CD4-positive, alpha-beta T cell (primary cell): ENCODE results near the gene SCUBE1. TPM values are rescaled to one million over a fixed set of nuclear protein-coding genes. Genes with fewer than 3 reads are reported as not detected.

Experiments used
- ATAC-seq: fragments of 200-7000 bp; cut with Tn5 transposase; one replicate; pipeline ENCODE4 v1.10.0; 2022; ENCODE audit warnings: mild to moderate bottlenecking; ENCODE audit not compliant: poor library complexity
- CTCF ChIA-PET: fragments of 350-600 bp; sonication (Branson Sonifier 250); formaldehyde crosslinking; loops from one replicate; lab custom pipeline; 2021; ENCODE audit warnings: antibody characterized with exemption, inconsistent platforms; lab: Charles Lee
- POLR2A ChIA-PET: fragments of 350-600 bp; sonication (Branson Sonifier 250); formaldehyde crosslinking; loops from one replicate; lab custom pipeline; 2021; ENCODE audit warnings: antibody characterized with exemption, inconsistent platforms; lab: Charles Lee
- DNase-seq, 14 experiments: peaks; one replicate each; pipeline ENCODE4 v3.0.0-alpha.2; 2013 to 2020; ENCODE audit warnings: mixed read lengths in 2 of 14
- H3K27ac ChIP-seq, 2 donors: one replicate each; pipeline versions ENCODE4 v1.5.1 to v1.7.0; 2013; ENCODE audit warnings: low read length in 2 of 2, low read depth in 1 of 2, mild to moderate bottlenecking in 1 of 2
- H3K27me3 ChIP-seq, 2 experiments: 1 replicate in 1 of 2; 2 replicates in 1 of 2; pipeline versions ENCODE4 v1.6.1 to v1.7.0; 2013; ENCODE audit warnings: low read length in 2 of 2, control low read depth in 1 of 2, mild to moderate bottlenecking in 1 of 2, moderate library complexity in 1 of 2; ENCODE audit not compliant: insufficient read depth in 2 of 2, control insufficient read depth in 1 of 2
- H3K36me3 ChIP-seq: one replicate; pipeline ENCODE4 v1.6.1; 2013; ENCODE audit warnings: low read length, control low read depth; ENCODE audit not compliant: insufficient read depth
- H3K4me1 ChIP-seq: one replicate; pipeline ENCODE4 v1.6.1; 2013; ENCODE audit warnings: low read length, control low read depth; ENCODE audit not compliant: insufficient read depth
- H3K4me3 ChIP-seq: one replicate; pipeline ENCODE4 v1.5.1; 2013; ENCODE audit warnings: mild to moderate bottlenecking, low read length, moderate library complexity
- H3K9me3 ChIP-seq, 2 experiments: 1 replicate in 1 of 2; 2 replicates in 1 of 2; pipeline versions ENCODE4 v1.6.1 to v1.7.0; 2013; ENCODE audit warnings: low read length in 2 of 2, mild to moderate bottlenecking in 2 of 2, control low read depth in 1 of 2, moderate library complexity in 1 of 2; ENCODE audit not compliant: control insufficient read depth in 1 of 2, insufficient read depth in 1 of 2
- H3K27ac Mint-ChIP-seq: one replicate; pipeline ENCODE4 v1.8.0; 2020; ENCODE audit warnings: mixed read lengths
- H3K27me3 Mint-ChIP-seq: one replicate; pipeline ENCODE4 v1.8.0; 2021; ENCODE audit warnings: mixed read lengths
- H3K36me3 Mint-ChIP-seq: one replicate; pipeline ENCODE4 v1.8.0; 2021; ENCODE audit warnings: low read depth, mixed read lengths
- H3K4me1 Mint-ChIP-seq: one replicate; pipeline ENCODE4 v1.8.0; 2021; ENCODE audit warnings: low read depth, mixed read lengths
- H3K4me3 Mint-ChIP-seq: one replicate; pipeline ENCODE4 v1.8.0; 2020; ENCODE audit warnings: mild to moderate bottlenecking, mixed read lengths
- H3K9me3 Mint-ChIP-seq: one replicate; pipeline ENCODE4 v1.8.0; 2020; ENCODE audit warnings: mixed read lengths
- intact Hi-C, 2 experiments: fragments of 100-400 bp; cut with DNase I in 1 of 2; cut with micrococcal nuclease in 1 of 2; formaldehyde crosslinking; loops; one replicate each; pipeline versions ENCODE4 v1.15.1 to v1.9.0; 2023 to 2025; cut with DNase I, micrococcal nuclease
- total RNA-seq, 174 experiments: library from RNA in 2 of 174; stranded (reverse) in 2 of 174; gene quantifications; one replicate each; pipeline ENCODE4 v1.2.3 and lab custom pipeline; 2021 to 2026
- TF ChIP-seq, protein P1 (sequence below): fragments of 200-600 bp; IDR thresholded peaks from one replicate; pipeline ENCODE4 v1.8.0; 2022; ENCODE audit warnings: antibody characterized with exemption, mild to moderate bottlenecking

SCUBE1 gene
- total RNA-seq, 2 experiments from 2014 or later: not detected

DNA sequence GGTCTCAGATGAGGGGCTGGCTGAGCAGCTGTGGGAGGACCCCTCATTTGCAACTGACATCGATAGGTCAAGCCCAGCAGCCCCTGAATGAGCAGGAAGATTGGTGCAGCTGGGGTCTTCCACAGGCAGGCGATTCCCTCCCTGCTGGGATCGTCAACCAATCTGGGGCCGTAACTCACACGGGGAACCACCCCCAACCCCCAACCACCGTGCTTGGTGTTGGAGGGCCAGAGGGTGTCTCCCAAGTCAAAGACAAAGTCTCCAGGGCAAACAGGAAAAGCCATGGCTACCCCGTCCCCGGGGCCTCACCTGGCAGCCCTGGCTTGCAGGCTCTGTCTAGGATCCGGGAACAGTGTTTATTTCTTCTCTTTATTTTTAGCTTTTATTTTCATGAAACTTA lies 26.9 kb upstream of the SCUBE1 start:
- Mint-ChIP-seq H3K27ac (no peak overlapping the region), H3K4me3 (no peak overlapping the region), H3K4me1 (no peaks in the 10 kb centered on the region), H3K27me3 (peaks cover 56% of the 10 kb centered on the region), H3K9me3 (peaks cover 2% of the 10 kb centered on the region), H3K36me3 (no peaks in the 10 kb centered on the region)
- Histone ChIP-seq H3K4me3 (no peak overlapping the region), H3K9me3 (peaks cover 9 to 10% of the 10 kb centered on the region in 2 experiments), H3K27ac (no peak overlapping the region), H3K27me3 (peaks cover 14 to 30% of the 10 kb centered on the region in 2 experiments), H3K36me3 (no peaks in the 10 kb centered on the region), H3K4me1 (no peaks in the 10 kb centered on the region)
- CTCF ChIA-PET: no interaction called here
- ATAC-seq: no peak
- TF ChIP-seq, protein P1, sequence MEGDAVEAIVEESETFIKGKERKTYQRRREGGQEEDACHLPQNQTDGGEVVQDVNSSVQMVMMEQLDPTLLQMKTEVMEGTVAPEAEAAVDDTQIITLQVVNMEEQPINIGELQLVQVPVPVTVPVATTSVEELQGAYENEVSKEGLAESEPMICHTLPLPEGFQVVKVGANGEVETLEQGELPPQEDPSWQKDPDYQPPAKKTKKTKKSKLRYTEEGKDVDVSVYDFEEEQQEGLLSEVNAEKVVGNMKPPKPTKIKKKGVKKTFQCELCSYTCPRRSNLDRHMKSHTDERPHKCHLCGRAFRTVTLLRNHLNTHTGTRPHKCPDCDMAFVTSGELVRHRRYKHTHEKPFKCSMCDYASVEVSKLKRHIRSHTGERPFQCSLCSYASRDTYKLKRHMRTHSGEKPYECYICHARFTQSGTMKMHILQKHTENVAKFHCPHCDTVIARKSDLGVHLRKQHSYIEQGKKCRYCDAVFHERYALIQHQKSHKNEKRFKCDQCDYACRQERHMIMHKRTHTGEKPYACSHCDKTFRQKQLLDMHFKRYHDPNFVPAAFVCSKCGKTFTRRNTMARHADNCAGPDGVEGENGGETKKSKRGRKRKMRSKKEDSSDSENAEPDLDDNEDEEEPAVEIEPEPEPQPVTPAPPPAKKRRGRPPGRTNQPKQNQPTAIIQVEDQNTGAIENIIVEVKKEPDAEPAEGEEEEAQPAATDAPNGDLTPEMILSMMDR: no peak
- DNase-seq: no peak
- POLR2A ChIA-PET: no interaction called here
- intact Hi-C loops: no loop called here

DNA sequence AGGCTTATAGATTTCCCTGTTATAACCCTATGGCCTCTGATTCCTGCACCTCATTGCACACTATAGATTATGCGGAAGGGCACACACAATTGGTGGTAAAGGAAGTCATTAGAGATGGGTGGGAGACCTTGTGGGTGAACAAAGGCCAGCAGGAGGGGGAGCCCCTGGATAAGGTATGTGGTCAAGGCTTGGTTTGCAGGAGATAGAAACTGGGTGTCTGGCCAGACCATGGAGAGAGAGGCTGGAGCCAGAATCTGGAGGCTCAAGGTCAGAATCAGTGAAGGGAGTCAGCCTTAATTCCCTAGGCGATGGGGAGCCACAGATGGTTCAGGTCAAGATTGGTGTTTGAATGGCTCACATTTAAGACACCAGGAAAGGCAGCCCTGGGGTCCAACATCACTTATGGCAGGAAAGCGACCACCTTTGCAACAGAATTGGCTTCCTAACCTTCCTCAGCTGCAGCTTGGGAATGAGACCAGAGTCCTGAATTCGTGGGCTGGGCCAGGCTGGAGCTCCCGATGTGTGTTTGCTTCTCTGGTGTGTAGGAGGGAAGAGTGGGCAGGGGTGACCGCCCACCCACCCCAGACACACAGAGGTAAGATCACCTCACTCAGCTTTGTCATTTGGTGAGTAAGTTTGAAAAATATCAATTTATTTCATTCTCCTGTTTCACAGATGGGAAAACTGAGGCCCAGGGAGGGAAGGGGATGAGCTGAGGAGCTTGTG lies 22.7 kb upstream of the SCUBE1 start:
- Mint-ChIP-seq H3K36me3 (no peaks in the 10 kb centered on the region), H3K4me3 (no peak overlapping the region), H3K9me3 (no peaks in the 10 kb centered on the region), H3K27ac (no peak overlapping the region), H3K27me3 (peaks cover 35% of the 10 kb centered on the region), H3K4me1 (no peaks in the 10 kb centered on the region)
- intact Hi-C loops: no loop called here
- Histone ChIP-seq H3K27me3 (peaks cover 8 to 9% of the 10 kb centered on the region in 2 experiments), H3K27ac (no peak overlapping the region), H3K36me3 (no peaks in the 10 kb centered on the region), H3K4me1 (no peaks in the 10 kb centered on the region), H3K4me3 (no peak overlapping the region), H3K9me3 (peaks cover 0 to 6% of the 10 kb centered on the region in 2 experiments)
- DNase-seq: no peak
- ChIA-PET POLR2A (no interaction called here), CTCF (no interaction called here)
- TF ChIP-seq, protein P1: no peak
- no peak for ATAC-seq

DNA sequence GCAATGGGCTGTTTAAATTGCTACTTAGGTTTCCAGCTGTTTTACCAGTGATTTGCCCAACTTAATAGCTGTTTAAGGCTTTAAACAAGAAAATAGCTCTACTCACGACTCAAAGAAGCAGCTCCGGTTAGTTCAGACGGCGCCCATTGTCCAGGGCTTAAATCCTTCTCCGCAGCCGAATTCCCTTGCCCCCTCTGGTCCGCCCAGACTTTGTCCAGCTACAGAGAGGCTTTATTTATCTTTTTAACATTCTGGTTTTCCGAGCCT lies 20.9 kb upstream of the SCUBE1 start:
- Mint-ChIP-seq H3K27ac (no peak overlapping the region), H3K4me1 (no peaks in the 10 kb centered on the region), H3K4me3 (no peak overlapping the region), H3K27me3 (peaks cover 19% of the 10 kb centered on the region), H3K36me3 (no peaks in the 10 kb centered on the region), H3K9me3 (no peaks in the 10 kb centered on the region)
- ATAC-seq (no peak), DNase-seq (no peak)
- peaks cover 0 to 6% of the 10 kb centered on the region in 2 experiments for H3K9me3 ChIP-seq
- CTCF ChIA-PET: no interaction called here
- H3K4me1 ChIP-seq: no peaks in the 10 kb centered on the region
- H3K27ac ChIP-seq: no peak overlapping the region
- TF ChIP-seq, protein P1: no peak
- POLR2A ChIA-PET: no interaction called here
- no peaks in the 10 kb centered on the region for H3K27me3 ChIP-seq
- H3K4me3 ChIP-seq: no peak overlapping the region
- intact Hi-C loops: no loop called here
- no peaks in the 10 kb centered on the region for H3K36me3 ChIP-seq
